ENCODE data around the gene NUP58.

NUP58 gene

DNA sequence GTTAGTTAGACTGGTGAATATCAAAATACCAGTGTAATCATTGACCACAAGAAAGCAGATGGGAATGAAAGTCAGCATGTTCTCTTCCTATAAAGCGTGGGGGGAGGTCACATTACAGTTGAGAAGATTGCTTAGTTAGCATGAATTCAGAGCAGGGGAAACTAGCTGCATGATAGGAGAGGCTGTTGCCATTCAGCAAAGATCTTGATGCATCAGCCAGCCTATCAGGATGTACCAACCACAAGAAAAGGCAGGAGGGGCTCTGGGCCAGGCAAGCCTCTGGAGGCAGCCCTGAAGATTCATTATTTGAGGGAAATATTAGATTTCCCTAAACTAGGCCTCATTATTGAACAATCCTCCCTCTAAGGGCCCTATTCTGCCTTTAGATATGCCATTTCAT is 9.1 kb upstream of the NUP58 start:
- Mint-ChIP-seq H3K27me3 (ENCODE audit: low read depth, poor library complexity) (peaks cover 57% of the 10 kb centered on the region), H3K4me1 (no peaks in the 10 kb centered on the region), H3K36me3 (ENCODE audit: low read depth) (no peaks in the 10 kb centered on the region), H3K9me3 (no peaks in the 10 kb centered on the region), H3K27ac (no peak overlapping the region), H3K4me3 (no peak overlapping the region)
- TF ChIP-seq, protein P1, sequence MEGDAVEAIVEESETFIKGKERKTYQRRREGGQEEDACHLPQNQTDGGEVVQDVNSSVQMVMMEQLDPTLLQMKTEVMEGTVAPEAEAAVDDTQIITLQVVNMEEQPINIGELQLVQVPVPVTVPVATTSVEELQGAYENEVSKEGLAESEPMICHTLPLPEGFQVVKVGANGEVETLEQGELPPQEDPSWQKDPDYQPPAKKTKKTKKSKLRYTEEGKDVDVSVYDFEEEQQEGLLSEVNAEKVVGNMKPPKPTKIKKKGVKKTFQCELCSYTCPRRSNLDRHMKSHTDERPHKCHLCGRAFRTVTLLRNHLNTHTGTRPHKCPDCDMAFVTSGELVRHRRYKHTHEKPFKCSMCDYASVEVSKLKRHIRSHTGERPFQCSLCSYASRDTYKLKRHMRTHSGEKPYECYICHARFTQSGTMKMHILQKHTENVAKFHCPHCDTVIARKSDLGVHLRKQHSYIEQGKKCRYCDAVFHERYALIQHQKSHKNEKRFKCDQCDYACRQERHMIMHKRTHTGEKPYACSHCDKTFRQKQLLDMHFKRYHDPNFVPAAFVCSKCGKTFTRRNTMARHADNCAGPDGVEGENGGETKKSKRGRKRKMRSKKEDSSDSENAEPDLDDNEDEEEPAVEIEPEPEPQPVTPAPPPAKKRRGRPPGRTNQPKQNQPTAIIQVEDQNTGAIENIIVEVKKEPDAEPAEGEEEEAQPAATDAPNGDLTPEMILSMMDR (IDR thresholded peaks at IDR 0.05), result no peak
- no peak for DNase-seq

DNA sequence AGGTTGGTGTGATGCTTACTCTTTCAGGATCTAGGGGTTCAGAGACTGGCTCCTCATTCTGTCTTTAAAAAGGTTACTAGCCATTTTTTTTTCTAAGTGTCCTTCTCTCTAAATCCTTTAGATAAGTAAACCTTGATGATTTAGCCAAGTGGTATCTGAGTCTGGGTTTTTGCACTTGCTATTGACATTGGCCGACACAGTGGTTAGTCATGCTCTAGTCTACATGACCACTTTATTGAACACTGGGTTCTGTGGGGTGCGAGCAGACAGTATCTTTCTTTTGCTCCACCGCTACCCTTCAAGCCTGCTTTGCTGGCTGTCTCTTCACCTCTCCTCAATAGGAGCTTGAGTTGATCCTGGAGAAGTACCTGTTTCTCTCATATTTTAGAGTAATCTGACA is 6.2 kb upstream of the NUP58 start:
- no peak for DNase-seq
- Mint-ChIP-seq H3K27ac (no peak overlapping the region), H3K36me3 (ENCODE audit: low read depth) (peaks cover 2% of the 10 kb centered on the region), H3K4me1 (no peaks in the 10 kb centered on the region), H3K4me3 (no peak overlapping the region), H3K27me3 (ENCODE audit: low read depth, poor library complexity) (peaks cover 65% of the 10 kb centered on the region), H3K9me3 (peaks cover 3% of the 10 kb centered on the region)
- TF ChIP-seq, protein P1 (IDR thresholded peaks at IDR 0.05), result no peak

DNA sequence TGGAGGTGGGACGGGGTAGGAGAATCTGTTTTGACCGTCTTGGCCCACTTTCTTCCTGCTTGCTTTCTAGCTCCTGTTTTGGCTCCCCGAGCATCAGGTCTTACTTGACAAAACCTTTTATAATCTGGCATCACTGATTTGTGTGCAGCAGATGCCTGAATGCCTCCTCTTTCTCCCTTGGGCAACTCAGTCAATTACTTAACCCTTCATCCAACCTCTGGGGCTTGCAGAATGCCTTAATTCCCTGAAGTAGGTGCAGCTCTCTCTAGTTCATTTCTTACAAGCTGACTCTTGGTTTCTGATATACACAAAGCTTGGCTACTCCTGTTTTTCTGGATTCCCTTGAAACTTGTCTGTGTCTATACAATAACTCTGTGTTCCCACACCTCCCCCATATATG is 5.7 kb upstream of the NUP58 start:
- no peaks in the 10 kb centered on the region for H3K4me1 Mint-ChIP-seq

DNA sequence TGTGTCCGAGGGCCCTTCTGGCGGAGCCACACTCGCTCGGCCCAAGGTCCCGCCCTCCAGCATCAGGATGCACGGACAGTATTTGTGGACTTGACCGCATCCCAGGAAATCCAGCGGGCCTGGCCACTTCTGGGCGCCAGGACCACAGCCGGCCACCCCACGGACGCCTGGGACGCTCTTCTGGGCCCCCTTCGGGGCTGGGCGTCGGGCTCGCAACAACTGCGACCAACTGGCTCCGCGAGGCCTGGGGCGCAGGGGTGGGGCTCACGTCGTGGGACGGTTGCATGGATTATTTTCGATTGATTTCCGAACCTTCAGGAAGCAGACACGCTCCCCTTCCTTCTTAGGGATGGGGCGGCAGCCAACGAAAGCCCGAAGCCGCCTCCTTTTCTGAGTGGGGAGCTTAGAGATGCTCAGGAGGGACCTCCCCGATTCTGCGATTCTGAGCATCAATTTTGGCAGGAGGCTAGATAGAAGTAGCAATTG is 521 bp upstream of the NUP58 start:
- peaks cover 41% of the 10 kb centered on the region for H3K27me3 Mint-ChIP-seq (ENCODE audit: low read depth, poor library complexity)
- no peak for DNase-seq
- peak overlapping the region; percentile 95 for H3K4me3 Mint-ChIP-seq
- H3K27ac Mint-ChIP-seq, result no peak overlapping the region
- H3K36me3 Mint-ChIP-seq (ENCODE audit: low read depth), result peaks cover 30% of the 10 kb centered on the region
- peaks cover 27% of the 10 kb centered on the region for H3K4me1 Mint-ChIP-seq
- TF ChIP-seq, protein P1 (IDR thresholded peaks at IDR 0.05), result no peak
- peaks cover 12% of the 10 kb centered on the region for H3K9me3 Mint-ChIP-seq

More for the DNA sequence above, 5.7 kb upstream of the NUP58 start:
- Mint-ChIP-seq H3K4me3 (no peak overlapping the region), H3K9me3 (peaks cover 8% of the 10 kb centered on the region), H3K36me3 (ENCODE audit: low read depth) (peaks cover 5% of the 10 kb centered on the region), H3K27ac (no peak overlapping the region), H3K27me3 (ENCODE audit: low read depth, poor library complexity) (peaks cover 62% of the 10 kb centered on the region)
- TF ChIP-seq, protein P1 (IDR thresholded peaks at IDR 0.05), result no peak
- no peak for DNase-seq

DNA sequence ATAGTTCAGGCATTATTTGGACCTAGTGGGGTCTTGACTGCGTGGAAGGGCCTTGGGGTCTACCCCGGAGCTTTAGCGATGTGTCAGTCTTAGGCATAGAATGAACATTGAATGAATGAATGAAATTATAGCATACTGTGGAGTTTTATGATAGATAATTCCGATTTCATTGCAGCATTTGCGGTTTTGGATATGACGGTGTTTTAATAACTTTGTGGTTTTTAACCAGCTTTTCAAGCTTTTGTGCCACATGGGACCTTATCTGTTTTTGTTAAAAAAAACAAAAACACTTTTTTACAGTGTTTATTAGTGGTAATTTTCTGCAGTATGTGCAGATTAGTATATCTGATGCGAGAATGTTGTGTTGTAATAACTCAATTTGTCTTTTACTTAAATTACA is 696 bp downstream of the NUP58 start:
- TF ChIP-seq, protein P1 (IDR thresholded peaks at IDR 0.05), result no peak
- H3K4me3 Mint-ChIP-seq, result peak overlapping the region; percentile 95
- H3K27me3 Mint-ChIP-seq (ENCODE audit: low read depth, poor library complexity), result peaks cover 29% of the 10 kb centered on the region
- H3K27ac Mint-ChIP-seq, result peak overlapping the region; percentile 54
- peaks cover 27% of the 10 kb centered on the region for H3K4me1 Mint-ChIP-seq
- H3K36me3 Mint-ChIP-seq (ENCODE audit: low read depth), result peaks cover 30% of the 10 kb centered on the region
- H3K9me3 Mint-ChIP-seq, result peaks cover 12% of the 10 kb centered on the region
- no peak for DNase-seq

DNA sequence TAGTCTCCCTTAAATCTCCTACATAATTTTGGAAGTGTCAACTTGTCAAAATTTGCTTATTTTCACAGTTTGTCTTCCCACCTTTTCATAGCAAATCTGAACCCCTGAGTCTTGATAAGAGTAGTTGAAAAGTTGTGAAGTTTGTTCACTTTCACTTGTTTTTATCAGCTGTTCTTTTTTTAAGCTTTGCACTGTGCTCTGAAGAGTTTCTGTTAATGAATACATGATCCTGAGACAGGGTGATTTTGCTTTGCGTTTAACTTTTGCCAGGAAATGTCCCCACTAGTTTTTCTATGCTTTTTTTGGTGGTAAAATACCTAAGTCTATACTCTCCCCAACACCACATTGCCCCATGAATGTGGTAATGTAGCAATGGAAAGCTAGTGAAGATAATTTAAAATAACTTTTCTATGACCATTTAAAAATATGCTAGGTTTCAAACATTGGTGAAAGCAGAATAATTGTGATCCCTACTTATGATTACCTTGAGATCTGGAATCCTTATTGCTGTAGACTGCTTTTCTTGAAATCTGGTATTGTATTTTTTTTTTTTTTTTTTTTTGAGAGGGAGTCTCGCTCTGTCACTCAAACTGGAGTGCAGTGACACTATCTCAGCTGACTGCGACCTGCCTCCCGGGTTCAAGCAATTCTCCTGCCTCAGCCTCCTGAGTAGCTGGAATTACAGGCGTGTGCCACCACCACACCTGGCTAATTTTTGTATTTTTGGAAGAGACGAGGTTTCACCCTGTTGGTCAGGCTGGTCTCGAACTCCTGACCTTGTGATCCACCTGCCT is 5.4 kb downstream of the NUP58 start:
- Mint-ChIP-seq H3K4me1 (peaks cover 27% of the 10 kb centered on the region), H3K27ac (peak overlapping the region; percentile 51), H3K4me3 (no peak overlapping the region), H3K36me3 (ENCODE audit: low read depth) (peaks cover 63% of the 10 kb centered on the region), H3K9me3 (no peaks in the 10 kb centered on the region), H3K27me3 (ENCODE audit: low read depth, poor library complexity) (peaks cover 3% of the 10 kb centered on the region)
- no peak for DNase-seq
- TF ChIP-seq, protein P1 (IDR thresholded peaks at IDR 0.05), result no peak
